ENCODE measurements around the gene FOXR1. TPM values are rescaled to one million over a fixed set of nuclear protein-coding genes. Genes with fewer than 3 reads are reported as not detected.
A peak's percentile ranks its signal among the peaks of the same experiment; 100 is the strongest.

FOXR1 gene, protein sequence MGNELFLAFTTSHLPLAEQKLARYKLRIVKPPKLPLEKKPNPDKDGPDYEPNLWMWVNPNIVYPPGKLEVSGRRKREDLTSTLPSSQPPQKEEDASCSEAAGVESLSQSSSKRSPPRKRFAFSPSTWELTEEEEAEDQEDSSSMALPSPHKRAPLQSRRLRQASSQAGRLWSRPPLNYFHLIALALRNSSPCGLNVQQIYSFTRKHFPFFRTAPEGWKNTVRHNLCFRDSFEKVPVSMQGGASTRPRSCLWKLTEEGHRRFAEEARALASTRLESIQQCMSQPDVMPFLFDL
- total RNA-seq (2014; rRNA removed; shearing (Covaris generic)): not detected in 2 replicates

DNA sequence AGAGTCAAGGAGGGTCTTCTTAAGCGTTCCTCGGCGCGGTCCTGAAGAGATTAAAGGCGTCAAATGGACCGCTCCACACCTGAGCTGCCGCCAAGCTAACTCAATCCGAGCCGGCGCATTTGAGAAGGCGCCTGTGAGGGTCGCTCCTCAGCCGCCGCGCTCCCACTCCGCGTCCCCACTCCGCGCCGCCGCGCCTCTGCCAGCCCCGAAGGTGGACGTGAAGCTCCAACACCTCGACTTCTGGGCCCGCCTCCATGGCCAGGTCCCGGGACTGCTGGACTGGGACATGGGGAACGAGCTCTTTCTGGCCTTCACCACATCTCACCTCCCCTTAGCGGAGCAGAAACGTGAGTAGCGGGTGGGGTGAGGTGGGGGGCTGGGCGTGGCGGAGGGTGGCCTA is at the start of gene FOXR1:
Gene FOXR1 (plus strand): TSS at position 116 of the 400 bp plus-strand sequence. CDS start 171 bp downstream, at position 287.
- no peak for DNase-seq (ENCODE audit: low spot score)
- in situ Hi-C loops (cut with HindIII; ENCODE audit: low sequenced_read_pairs): no loop called here

DNA sequence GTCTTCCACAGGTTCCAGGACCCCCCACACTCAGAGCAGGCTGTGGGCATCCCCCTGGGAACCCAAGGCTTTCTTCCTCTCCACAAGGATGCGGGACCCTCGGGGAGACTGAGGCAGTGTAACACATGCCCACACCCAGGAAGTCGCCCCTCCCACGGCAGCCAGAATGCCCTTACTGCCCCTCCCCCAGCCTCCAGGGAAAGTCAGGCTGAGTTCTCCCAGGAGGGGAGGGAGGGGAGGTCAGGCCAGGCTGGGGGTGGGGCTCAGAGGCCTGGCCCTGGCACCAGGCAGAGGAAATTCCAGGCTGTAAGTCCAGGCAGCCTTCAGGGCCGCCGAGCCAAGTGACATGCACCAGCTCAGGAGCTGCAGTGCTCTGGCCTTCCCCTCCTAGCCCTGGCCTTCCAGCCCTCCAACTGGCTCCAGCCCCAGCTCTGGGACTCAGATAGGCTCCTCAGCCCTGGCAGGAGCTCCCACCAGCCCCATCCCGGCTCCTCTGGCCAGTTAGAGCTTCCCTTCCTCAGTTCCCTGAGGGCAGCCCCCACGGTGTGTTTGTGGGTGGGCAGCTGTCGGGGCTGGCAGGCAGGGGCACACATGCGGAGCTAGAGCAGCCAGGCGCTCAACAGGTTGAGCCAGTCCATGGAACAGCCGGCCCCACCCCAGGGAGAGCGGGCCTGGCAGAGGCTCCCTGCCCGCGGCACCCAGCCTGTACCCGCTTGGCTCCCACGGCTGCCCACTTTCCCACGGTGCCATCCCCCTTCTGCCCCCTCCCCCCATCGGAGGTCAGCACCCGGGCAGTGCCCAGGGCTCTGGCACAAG is 49.4 kb upstream of the FOXR1 start:
- DNase-seq (ENCODE audit: low spot score): peak; percentile 55
- in situ Hi-C loops (cut with HindIII; ENCODE audit: low sequenced_read_pairs): no loop called here

DNA sequence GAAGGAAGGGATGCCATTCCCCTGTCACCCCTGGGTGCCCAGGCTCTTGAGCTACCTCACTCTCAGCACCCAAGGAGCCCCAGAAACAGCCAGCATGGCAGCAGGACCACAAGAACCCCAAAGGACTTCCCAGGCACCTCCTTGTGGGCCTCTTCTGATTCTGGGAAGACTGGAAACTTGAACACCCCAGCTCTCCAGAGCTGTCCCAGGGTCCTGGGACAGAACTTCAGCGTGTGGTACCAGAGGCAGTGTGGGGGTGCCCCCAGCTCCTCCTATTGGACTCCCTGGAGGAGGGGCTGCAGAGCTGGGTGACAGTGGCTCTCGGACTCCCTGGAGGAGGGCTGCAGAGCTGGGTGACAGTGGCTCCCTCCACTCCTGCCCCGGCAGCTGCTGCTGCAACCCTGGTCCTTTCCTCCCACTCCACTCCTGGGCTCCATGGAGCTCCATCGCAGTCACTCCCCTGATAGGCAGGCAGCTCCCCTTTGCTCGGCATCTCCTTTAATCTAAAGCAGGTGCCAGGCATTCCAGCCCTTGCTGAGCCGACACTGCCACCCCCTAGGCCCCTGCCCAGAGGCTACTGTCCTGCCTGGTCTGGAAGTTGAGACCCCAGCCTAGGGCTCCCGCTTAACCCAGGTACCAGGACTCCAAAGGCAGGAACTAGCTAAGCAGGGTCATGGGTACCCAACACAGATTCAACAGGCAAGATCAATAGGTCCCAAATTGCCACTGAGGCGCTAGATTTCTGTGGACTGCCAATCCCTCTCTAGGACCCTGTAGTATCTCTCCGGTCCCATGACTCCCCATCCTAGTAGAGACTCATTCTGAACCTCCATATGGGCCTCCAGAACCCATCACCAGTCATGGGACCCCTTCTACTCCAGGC is 48.6 kb upstream of the FOXR1 start:
- no peak for DNase-seq (ENCODE audit: low spot score)
- in situ Hi-C loops (cut with HindIII; ENCODE audit: low sequenced_read_pairs): no loop called here

DNA sequence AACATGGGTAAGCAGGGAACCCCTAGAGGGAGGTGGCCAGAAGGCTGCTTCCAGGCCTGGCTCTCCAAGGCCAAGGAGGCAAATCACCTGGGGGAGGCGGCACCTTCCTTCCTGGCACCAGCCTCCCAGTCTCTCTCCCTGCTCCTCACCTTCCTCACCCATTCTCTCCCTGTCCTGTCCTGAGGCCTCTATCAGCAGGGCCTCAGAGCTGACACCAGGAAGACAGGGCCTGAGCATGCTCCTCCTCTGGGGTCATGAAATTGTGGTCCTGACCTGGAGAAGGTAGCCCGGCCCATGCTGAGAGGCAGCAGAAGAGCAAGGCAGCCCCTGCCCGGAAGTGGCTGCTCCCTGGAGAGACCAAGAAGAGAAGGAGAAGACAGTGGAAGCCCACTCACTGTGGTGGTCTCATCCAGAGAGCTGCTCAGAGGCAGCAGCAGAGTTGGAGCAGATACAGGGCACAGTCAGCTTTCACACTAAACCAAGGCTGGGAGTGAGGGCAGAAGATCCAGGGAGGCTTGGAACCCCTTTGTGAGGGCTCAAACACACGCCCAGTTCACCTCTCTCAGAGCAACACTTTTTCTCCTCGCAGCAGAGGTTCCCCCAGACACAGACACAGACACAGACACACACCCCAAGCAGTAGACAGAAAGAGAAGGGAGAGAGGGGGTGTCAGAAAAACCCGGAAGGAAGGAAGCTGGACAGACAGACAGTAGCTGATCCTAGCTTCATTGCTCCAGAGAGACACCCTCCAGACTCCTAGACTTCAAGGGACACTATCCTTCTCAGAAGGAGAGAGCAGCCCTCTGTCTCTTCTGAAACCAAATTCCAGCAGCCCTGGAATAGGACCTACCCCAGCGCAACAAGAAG is 47.6 kb upstream of the FOXR1 start:
- in situ Hi-C loops (cut with HindIII; ENCODE audit: low sequenced_read_pairs): no loop called here

DNA sequence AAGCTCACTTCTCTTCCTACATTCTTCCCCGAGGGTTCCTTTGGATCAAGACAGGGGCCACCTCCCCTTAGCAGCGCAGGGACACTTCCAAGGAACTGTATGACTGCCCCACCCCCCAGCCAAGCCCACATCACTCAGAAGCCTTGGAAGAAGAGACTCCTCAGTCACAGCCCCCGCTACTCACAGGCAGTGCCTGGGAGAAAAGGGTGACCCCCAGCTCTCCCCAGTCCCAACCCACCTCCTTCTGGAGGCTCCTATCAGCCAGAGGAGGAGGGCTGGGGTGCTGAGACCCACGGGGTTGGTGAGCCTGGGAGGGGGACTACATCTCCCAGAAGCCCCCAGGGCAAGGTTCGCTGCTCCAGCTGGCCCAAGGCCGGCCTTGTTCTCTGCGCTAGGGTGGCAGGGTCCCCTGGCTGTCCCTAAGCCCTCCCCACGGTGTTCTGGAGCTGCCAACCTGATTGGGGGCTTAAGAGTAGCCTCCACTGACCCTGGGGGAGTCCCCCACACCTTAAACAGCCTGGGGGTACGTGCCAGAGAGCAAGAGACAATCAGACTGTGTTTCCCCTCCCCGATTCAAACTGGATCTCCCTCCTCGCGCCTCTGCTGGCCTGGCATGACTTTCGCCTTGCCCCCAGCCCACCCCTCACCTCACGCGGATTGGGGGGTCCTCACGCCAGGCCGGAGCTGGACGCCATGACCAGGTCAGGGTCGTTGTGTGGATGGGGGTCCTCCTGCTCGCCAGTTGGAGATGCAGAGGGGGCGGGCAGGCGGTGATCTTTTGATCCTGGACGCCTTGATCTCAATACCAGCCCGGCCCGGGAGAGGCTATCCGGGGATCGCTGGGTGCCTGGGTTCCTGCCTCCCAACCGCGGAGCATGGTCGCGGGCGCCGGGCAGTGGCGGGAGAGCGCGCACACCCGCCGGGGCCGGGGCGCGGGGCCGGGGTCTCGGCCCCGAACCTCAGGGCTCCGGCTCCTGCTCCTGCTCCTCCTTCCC is 46.7 kb upstream of the FOXR1 start:
- in situ Hi-C loops (cut with HindIII; ENCODE audit: low sequenced_read_pairs): no loop called here
- peak; percentile 70 for DNase-seq (ENCODE audit: low spot score)

More for the DNA sequence above, 47.6 kb upstream of the FOXR1 start:
- DNase-seq (ENCODE audit: low spot score): peak; percentile 11

DNA sequence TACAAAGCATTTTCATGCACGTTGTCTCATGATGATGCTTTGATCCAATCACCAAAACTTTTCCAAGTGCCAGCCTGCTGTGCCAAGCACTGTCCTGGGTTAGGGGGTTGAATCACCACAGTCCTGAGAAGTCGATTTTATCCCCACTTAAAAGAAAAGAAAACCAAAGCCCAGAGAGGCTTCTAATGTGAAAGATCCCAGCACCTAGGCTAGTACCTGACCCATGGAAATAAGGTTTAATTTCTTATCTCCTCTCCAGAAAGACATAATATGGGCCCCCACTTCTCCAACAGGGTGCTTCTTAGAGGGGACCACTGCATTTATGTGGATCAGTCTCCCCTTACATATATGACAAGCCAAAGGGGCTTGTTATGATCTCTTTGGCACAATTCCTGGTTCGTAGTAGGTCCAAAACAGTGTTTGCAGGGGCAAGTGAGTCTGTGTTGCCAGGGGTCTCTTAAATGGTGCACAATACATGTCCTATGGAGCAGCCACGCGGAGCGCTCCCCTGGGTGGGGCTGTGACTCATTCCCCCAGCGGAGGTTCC is 43.9 kb upstream of the FOXR1 start:
- no peak for DNase-seq (ENCODE audit: low spot score)
- in situ Hi-C loops (cut with HindIII; ENCODE audit: low sequenced_read_pairs): no loop called here

DNA sequence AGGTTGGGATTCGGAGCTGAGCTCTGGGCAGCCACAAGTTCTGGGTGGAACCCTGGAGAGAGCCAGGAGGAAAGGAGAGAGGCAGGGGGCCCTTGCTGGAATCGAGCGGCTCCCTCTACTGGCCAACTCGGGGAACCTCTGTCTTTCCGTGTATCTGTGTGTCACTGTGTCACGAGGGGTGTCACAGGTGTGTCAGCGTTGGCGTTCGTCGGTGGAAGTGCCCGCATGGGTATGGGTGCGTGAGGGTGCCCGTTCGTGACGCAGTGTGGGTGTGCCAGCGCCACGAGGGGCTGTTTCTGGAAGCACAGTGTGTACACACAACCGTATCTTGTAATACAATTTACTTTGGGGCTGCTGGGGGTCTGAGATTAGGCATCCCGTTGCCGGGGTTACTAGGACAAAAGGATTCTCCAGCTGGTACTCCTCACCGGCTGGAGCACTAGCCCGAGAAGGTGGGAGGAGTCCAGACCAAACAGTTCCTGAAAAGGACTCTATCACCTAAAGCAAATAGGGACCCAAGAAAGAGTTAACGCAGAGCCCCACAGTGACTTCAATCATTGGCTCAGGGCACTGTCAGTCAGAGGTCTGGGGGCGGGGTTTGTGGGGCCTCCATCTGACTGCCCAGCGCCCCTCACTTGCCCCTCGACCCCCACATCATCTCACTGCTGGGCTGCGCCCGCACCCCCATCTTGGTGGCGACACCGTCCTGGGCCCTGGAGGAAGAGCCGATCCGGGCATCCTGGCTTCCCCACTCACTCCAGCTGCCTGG is 43.3 kb upstream of the FOXR1 start:
- peak; percentile 96 for DNase-seq (ENCODE audit: low spot score)
- in situ Hi-C loops (cut with HindIII; ENCODE audit: low sequenced_read_pairs): no loop called here

DNA sequence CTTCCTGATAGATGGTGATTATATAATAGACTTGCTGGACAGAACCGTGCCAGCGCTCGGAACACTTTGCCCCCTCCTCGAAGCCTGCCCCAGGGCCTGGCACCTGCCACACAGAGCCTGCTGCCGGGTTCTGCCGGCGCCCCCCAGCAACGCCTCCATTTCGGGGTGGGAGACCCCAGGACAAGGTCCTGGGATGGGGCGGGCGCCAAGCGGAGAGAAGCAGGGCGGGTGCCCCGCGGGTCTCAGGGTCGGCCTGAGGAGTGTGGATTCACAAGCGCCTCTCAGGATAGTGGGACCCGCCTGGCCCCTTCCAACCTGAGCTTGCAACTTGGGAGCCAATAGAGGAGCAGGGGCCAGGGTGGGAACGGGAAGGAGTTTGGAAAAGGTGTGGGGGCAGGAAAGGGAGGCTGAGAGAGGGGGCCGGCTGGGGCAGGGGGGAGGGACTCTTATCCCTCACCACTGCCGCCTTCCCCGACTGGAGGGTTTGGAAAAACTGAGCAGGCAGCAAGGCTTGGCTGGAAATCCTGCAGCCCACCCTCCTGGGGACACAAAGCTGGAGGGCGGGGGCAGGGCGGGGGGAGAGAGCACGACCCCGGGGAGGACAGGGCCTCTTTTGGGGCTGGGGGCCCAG is 42.6 kb upstream of the FOXR1 start:
- DNase-seq (ENCODE audit: low spot score): peak; percentile 84
- in situ Hi-C loops (cut with HindIII; ENCODE audit: low sequenced_read_pairs): no loop called here

DNA sequence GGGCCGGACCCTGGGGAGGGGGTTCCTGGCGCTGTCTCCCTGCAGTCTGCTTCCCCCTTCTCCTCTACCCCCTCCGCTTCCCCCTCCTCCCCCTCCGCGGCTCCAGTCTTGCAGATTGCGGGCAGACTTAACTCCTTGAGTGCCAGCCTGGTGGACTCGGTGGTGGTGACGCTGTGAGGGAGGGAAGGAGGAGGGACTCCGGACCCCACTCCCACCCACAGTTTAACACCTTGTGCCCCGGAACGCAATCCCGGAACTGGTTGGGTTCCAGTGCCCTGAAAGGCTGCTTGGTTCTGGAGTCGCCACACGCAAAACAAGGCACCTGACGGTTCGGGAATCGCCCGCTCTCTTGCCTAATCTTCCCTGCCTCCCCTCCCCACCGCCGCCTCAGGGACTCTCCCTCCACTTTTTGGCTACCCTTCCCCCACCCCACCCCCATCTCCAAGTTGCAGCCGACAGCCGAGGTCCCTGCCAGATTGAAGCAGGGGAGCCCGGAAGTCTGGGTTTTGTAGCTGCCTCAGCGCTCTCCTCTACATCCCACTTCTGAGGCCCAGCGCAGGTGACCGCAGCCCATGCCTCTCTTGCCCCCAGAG is 42.0 kb upstream of the FOXR1 start:
- in situ Hi-C loops (cut with HindIII; ENCODE audit: low sequenced_read_pairs): no loop called here
- DNase-seq (ENCODE audit: low spot score): peak; percentile 94

DNA sequence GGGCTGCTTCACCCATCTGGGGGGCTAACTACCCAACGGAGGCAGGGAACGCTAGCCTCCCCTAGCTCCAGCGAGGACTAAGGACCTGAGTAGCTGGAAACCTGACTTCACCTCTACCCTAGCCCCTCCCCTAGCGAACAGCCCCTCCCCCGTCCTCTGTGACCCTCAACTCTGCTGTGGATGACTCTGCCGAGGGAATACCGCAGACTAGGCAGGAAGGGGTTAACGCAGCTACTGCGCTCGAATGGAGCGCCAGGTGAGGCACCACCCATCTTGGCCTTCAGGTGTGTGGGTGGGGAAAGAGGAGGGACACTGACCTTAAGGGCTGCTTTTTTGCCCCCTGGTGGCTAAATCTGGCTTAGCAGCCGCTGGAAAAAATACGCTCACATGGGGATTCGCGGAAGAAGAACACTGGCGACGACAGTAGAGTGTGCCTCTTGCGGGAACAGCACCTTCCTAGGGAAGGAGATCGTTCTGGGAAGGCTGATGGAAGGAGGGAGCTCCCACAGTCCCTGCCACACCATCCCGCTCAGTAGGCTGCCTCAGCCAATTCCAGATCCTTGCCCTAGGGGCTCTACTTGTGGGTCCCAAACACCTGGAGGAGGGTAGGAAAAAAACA is 41.4 kb upstream of the FOXR1 start:
- in situ Hi-C loops (cut with HindIII; ENCODE audit: low sequenced_read_pairs): no loop called here
- peak; percentile 97 for DNase-seq (ENCODE audit: low spot score)

DNA sequence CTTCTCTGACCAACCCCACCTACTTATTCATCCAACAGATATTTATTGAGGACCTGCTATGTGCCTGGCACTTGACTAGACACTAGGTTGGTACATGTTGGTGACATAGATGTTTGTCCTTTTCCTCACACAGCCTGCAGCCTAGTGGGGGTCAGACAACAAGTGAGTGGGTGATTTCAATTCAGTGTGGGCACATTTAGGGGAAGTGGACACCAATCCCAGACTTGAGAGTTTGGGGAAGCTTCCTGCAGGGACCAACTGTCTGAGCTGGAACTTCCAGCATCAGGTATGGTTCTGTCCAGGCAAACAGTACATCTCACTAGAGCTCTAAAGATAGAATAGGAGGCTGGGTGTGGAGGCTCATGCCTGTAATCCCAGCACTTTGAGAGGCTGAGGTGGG is 40.0 kb upstream of the FOXR1 start:
- in situ Hi-C loops (cut with HindIII; ENCODE audit: low sequenced_read_pairs): no loop called here
- no peak for DNase-seq (ENCODE audit: low spot score)

DNA sequence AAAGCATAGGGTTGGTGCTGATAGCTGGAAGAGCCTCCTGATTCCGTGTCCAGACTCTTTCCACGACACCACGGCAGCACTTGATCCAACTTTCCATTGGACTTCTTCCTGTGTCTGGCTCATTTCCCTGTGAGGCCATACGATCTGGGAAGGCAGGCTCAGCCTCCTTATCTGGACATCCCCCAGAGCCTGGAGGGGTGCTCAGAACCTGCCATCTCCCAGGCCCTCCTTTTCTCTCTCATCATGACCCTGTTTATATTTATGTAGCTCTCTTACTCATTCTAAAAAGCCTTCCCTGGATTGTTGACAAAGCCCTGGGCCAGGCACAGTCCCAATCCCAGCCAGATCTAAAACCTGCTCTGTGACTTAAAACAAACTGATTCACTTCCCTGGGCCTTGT is 38.1 kb upstream of the FOXR1 start:
- DNase-seq (ENCODE audit: low spot score): peak; percentile 53
- in situ Hi-C loops (cut with HindIII; ENCODE audit: low sequenced_read_pairs): no loop called here

DNA sequence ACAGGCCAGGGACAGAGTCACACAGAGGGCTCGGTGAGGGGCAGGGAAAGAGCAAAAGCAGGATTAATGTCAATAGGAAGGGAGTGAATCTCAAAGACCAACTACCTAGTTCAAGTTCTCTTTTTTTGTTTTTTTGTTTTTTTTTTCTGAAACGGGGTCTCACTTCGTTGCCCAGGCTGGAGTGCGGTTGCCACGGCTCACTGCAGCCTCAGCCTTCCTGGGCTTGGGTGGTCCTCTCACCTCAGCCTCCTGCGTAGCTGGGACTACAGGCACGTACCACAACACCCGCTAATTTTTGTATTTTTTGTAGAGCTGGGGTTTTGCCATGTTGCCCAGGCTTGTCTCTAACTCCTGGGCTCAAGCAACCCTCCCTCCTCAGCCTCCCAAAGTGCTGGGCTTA is 36.2 kb upstream of the FOXR1 start:
- in situ Hi-C loops (cut with HindIII; ENCODE audit: low sequenced_read_pairs): no loop called here
- no peak for DNase-seq (ENCODE audit: low spot score)

DNA sequence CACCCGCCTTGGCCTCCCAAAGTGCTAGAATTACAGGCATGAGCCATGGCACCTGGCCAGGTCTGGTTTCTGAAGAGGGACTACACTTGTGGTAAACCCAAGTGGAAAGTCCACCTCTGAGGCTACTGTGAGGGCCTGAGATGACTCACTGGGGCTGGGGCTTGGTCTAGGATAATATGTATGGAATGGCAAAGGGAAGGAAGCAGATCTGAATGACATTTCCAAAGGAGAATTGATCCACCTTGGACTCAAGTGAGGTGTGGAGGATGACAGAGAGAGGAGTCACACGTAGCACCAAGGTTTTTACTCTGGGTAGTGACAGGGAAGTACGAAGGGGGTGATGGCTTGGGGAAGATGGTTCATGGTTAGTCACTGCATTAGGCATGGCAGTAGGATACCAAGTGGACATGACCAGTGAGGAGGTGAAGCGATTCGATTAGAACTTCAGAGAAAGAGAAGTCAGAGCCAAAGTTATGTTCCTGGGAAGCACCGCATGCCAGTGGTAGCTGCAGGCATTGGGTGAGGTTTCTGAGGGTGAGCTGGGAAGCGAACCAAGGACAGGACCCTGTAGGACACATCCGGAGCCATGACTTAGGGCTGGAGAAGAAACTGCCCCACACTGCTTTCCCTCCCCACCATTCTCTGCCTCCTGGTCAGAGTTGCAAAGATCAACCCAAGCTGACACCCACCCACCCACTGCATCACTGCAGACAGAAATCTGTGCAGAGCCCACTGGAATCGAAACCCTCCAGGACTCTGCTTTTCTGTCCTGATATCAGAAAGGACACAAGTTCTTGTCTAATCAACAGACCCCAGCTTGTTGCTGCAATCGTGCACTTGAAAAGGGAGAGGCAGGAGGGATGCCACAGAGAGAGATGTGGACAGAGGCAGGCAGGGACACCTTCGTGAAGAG is 32.8 kb upstream of the FOXR1 start:
- DNase-seq (ENCODE audit: low spot score): no peak
- in situ Hi-C loops (cut with HindIII; ENCODE audit: low sequenced_read_pairs): no loop called here

Data from G401 (cell line).